Measurements from ENCODE around the gene MEGF10.

DNA sequence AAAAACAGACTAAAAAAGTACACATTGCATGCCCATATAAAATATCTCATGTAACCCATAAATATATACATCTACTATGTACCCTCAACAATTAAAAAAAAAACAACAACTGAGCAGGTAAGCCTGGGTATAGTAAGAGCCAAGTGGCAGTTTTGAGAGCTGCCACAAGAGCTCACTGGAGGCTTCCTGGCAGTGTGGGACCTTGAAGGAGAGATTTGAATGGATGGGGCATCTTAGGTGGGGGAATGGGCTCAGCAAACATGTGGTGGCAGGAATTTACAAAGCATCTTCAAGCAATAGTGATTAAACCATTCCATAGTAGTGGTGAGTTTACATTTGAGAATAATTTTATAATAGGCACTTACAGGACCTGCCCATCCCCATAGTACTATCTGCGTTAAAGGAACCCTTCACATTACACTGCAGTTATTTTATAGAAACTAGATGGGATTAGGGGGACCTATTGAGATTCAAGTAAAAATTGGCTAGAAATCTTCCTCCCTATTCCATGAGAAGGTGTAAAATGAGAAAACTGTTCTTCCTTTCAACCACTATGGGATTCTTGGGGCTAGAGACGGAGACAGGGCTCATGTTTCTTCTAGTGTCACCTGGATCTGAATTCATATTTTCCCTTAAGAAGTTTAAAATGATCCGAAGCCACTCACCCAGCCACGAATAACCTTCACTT, 6.9 kb downstream of the MEGF10 start:
- TF ChIP-seq POLR2A (IDR thresholded peaks at IDR 0.05) = no peak
- TF ChIP-seq, protein P1, sequence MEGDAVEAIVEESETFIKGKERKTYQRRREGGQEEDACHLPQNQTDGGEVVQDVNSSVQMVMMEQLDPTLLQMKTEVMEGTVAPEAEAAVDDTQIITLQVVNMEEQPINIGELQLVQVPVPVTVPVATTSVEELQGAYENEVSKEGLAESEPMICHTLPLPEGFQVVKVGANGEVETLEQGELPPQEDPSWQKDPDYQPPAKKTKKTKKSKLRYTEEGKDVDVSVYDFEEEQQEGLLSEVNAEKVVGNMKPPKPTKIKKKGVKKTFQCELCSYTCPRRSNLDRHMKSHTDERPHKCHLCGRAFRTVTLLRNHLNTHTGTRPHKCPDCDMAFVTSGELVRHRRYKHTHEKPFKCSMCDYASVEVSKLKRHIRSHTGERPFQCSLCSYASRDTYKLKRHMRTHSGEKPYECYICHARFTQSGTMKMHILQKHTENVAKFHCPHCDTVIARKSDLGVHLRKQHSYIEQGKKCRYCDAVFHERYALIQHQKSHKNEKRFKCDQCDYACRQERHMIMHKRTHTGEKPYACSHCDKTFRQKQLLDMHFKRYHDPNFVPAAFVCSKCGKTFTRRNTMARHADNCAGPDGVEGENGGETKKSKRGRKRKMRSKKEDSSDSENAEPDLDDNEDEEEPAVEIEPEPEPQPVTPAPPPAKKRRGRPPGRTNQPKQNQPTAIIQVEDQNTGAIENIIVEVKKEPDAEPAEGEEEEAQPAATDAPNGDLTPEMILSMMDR (IDR thresholded peaks at IDR 0.05) = no peak

All from sigmoid colon (tissue), 3 donors.